ENCODE results near the gene LIMCH1. TPM values are rescaled to one million over a fixed set of nuclear protein-coding genes. Genes with fewer than 3 reads are reported as not detected.

Gene LIMCH1
- total RNA-seq, 1 experiment from 2014 or later, result 10.4 TPM

DNA sequence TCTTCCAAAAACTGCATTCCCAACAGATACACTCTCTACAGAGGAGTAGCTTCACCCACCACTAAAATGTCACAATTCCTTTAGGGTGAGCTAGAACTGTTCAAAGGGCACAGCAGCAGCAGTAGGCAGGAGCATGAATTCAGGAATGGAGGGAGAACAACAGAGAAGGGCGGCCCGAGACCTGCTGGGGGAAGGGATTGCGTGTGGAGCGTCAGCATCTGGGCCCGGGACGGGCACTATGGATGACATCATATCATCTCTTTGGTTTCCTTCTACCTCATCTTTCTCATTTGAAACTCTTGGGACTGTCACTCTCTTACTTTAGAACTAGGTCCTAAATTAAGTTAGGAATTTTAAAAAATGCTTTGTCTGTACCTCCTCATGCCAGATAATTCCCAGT, 115.6 kb downstream of the LIMCH1 start (continued):
- TF ChIP-seq, protein P1, sequence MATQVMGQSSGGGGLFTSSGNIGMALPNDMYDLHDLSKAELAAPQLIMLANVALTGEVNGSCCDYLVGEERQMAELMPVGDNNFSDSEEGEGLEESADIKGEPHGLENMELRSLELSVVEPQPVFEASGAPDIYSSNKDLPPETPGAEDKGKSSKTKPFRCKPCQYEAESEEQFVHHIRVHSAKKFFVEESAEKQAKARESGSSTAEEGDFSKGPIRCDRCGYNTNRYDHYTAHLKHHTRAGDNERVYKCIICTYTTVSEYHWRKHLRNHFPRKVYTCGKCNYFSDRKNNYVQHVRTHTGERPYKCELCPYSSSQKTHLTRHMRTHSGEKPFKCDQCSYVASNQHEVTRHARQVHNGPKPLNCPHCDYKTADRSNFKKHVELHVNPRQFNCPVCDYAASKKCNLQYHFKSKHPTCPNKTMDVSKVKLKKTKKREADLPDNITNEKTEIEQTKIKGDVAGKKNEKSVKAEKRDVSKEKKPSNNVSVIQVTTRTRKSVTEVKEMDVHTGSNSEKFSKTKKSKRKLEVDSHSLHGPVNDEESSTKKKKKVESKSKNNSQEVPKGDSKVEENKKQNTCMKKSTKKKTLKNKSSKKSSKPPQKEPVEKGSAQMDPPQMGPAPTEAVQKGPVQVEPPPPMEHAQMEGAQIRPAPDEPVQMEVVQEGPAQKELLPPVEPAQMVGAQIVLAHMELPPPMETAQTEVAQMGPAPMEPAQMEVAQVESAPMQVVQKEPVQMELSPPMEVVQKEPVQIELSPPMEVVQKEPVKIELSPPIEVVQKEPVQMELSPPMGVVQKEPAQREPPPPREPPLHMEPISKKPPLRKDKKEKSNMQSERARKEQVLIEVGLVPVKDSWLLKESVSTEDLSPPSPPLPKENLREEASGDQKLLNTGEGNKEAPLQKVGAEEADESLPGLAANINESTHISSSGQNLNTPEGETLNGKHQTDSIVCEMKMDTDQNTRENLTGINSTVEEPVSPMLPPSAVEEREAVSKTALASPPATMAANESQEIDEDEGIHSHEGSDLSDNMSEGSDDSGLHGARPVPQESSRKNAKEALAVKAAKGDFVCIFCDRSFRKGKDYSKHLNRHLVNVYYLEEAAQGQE (IDR thresholded peaks at IDR 0.05; ENCODE audit: low read depth), result no peak
- no peak for TF ChIP-seq ZNF274 (IDR thresholded peaks at IDR 0.05; ENCODE audit: low read depth, low read length)
- TF ChIP-seq EZH2phosphoT487 (IDR thresholded peaks at IDR 0.05; ENCODE audit: borderline replicate concordance), result no peak

DNA sequence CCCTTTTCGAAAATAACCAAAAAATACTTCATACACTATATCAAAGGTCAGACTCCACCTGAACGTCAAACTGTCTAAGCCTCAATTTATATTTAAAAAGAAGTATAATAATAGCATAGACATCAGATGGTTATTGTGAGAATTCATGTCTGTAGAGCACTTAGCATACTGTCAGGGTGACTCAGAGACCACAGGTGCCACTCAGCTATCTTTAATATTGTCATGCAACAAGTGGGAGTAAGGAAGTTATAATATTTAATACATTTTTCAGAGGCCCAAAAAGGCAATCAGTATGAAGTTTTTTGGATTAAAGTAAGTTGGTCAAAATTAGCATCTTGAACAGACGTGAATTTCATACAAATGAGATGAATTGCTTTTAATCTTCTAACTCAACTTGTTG, 117.2 kb downstream of the LIMCH1 start:
- BruUV-seq (replicated peaks), result no TSS peak
- Histone ChIP-seq H3K4me3 (replicated peaks in 1 of 2; ENCODE audit: low read depth in 1 of 2, low read length in 2 of 2) (no peak overlapping the region), H3K4me1 (ENCODE audit: control insufficient read depth in 1 of 2, insufficient read depth in 2 of 2, low read length in 2 of 2) (peaks cover 0 to 6% of the 10 kb centered on the region in 2 experiments; a peak in 1 of 4 replicates), H3K79me2 (ENCODE audit: insufficient read depth, low read length) (no peaks in the 10 kb centered on the region), H3K4me2 (ENCODE audit: low read length) (no peak overlapping the region), H3K9ac (ENCODE audit: low read length) (no peak overlapping the region), H3K27ac (ENCODE audit: low read depth, low read length) (no peak overlapping the region), H3K9me3 (ENCODE audit: control insufficient read depth in 1 of 2, insufficient read depth in 1 of 2, low read depth in 1 of 2, low read length in 2 of 2) (no peaks in the 10 kb centered on the region), H3K36me3 (ENCODE audit: control insufficient read depth in 1 of 2, insufficient read depth in 2 of 2, low read length in 2 of 2) (no peaks in the 10 kb centered on the region), H2AFZ (ENCODE audit: low read depth, low read length, poor library complexity, severe bottlenecking) (no peak overlapping the region), H4K20me1 (ENCODE audit: insufficient read depth) (no peaks in the 10 kb centered on the region), H3K27me3 (ENCODE audit: insufficient read depth, low read length) (no peaks in the 10 kb centered on the region), H3K9me2 (ENCODE audit: insufficient read depth) (no peaks in the 10 kb centered on the region)
- ATAC-seq (no peak), DNase-seq (ENCODE audit: low read depth, low spot score) (no peak)
- ChIA-PET RAD21 (ENCODE audit: low non-redundant PET in 1 of 2, low total read pairs in 2 of 2, uncharacterized antibody in 2 of 2, unreplicated experiment in 2 of 2) (no interaction called here), POLR2A (interaction anchor here (0.6 kb wide), 1 partner anchor 13 kb away, joined by 3 read pairs; no protein-coding TSS in a partner anchor), CTCF (no interaction called here)
- 0 out of 2 replicates have a peak, but pooled peaks have one; percentile 8 for TF ChIP-seq FOSL1 (IDR thresholded peaks at IDR 0.05; ENCODE audit: low read depth)
- no peak for TF ChIP-seq EGR1 (IDR thresholded peaks at IDR 0.05; ENCODE audit: low read depth)
- intact Hi-C loops (cut with micrococcal nuclease), result no loop called here
